Right atrium auricular region (tissue), 2 donors: Measurements from ENCODE around the gene ZNF134. TPM values are rescaled to one million over a fixed set of nuclear protein-coding genes. Genes with fewer than 3 reads are reported as not detected.

Experiments
- DNase-seq: peaks from one replicate; pipeline ENCODE4 v3.0.0-alpha.2; 2019; ENCODE audit warnings: low spot score
- H3K27ac ChIP-seq, 2 donors: fragments of 200-600 bp; sonication (generic); 1 replicate in 1 of 2; 2 replicates in 1 of 2; pipeline ENCODE4 v1.5.1; 2016 to 2019
- H3K27me3 ChIP-seq, 2 donors: fragments of 200-600 bp; sonication (generic); one replicate each; pipeline versions ENCODE4 v1.5.1 to v1.6.0; 2017 to 2019
- H3K36me3 ChIP-seq: fragments of 200-600 bp; sonication (generic); one replicate; pipeline ENCODE4 v1.5.1; 2016
- H3K4me1 ChIP-seq, 2 donors: fragments of 200-600 bp; sonication (generic); one replicate each; pipeline versions ENCODE4 v1.5.1 to v1.6.0; 2017 to 2019
- H3K4me3 ChIP-seq, 2 donors: fragments of 200-600 bp; sonication (generic); 1 replicate in 1 of 2; 2 replicates in 1 of 2; pipeline ENCODE4 v1.5.1; 2017 to 2019; ENCODE audit warnings: mild to moderate bottlenecking in 1 of 2, moderate library complexity in 1 of 2
- H3K9me3 ChIP-seq, 2 donors: fragments of 200-600 bp; sonication (generic); one replicate each; pipeline ENCODE4 v1.5.1; 2019
- total RNA-seq, 2 donors: library from RNA; depleted of rRNA; stranded (reverse); fragments of >200 nt; gene quantifications; one replicate each; pipeline ENCODE4 v1.1.0, GENCODE V29; 2016
- TF ChIP-seq, protein P1 (sequence below), 2 donors: fragments of 200-600 bp; sonication (generic); IDR thresholded peaks; one replicate each; pipeline ENCODE4 v1.5.1; 2019; ENCODE audit warnings: antibody characterized with exemption in 2 of 2

Gene ZNF134
- total RNA-seq, 2 donors from 2014 or later = 11.5 to 14.1 TPM

DNA sequence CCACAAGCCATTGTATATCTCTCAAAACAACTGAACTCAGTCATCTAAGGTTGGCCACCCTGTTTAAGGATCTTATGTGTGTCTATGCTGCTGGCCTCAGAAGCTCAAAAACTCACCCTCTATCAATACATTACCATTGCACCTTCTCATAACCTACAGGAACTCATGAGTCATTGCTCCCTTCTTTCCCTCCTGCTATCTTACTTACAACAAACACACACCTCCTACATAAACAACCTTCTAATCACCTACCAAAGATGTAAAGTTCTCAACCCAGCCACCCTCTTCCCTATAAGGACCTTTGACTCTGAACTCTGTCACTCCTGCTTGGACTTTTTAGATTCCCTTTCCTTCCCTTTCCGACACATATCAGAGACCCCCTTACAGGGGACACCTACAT is 41.4 kb downstream of the ZNF134 start:
- no peak overlapping the region for H3K27ac ChIP-seq
- no peaks in the 10 kb centered on the region for H3K27me3 ChIP-seq
- no peak for DNase-seq
- TF ChIP-seq, protein P1, sequence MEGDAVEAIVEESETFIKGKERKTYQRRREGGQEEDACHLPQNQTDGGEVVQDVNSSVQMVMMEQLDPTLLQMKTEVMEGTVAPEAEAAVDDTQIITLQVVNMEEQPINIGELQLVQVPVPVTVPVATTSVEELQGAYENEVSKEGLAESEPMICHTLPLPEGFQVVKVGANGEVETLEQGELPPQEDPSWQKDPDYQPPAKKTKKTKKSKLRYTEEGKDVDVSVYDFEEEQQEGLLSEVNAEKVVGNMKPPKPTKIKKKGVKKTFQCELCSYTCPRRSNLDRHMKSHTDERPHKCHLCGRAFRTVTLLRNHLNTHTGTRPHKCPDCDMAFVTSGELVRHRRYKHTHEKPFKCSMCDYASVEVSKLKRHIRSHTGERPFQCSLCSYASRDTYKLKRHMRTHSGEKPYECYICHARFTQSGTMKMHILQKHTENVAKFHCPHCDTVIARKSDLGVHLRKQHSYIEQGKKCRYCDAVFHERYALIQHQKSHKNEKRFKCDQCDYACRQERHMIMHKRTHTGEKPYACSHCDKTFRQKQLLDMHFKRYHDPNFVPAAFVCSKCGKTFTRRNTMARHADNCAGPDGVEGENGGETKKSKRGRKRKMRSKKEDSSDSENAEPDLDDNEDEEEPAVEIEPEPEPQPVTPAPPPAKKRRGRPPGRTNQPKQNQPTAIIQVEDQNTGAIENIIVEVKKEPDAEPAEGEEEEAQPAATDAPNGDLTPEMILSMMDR (IDR thresholded peaks at IDR 0.05) = no peak
- no peaks in the 10 kb centered on the region for H3K4me1 ChIP-seq
- no peak overlapping the region for H3K4me3 ChIP-seq
- H3K36me3 ChIP-seq = no peaks in the 10 kb centered on the region
- H3K9me3 ChIP-seq = no peaks in the 10 kb centered on the region

DNA sequence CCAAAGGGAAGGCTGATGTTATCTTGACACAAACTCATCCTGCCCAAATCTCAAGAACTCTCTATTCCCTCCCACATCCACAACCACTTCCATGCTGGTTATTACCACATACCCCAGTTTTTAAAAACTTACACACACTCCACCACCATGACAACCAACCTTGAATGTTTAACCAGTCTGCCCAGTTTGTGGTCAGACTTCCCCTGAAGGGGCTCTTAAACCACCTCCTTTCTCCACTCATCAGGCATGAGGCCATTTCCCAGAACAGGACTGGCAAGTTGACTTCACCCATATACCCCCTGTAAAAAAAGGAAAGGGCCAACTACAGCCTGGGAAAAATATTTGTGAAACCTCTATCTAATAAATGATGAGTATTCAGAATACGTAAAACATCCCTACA is 42.3 kb downstream of the ZNF134 start:
- no peak for DNase-seq
- TF ChIP-seq, protein P1 (IDR thresholded peaks at IDR 0.05) = no peak
- H3K4me3 ChIP-seq = no peak overlapping the region
- no peaks in the 10 kb centered on the region for H3K27me3 ChIP-seq
- no peaks in the 10 kb centered on the region for H3K36me3 ChIP-seq
- H3K4me1 ChIP-seq = no peaks in the 10 kb centered on the region
- no peak overlapping the region for H3K27ac ChIP-seq
- no peaks in the 10 kb centered on the region for H3K9me3 ChIP-seq

DNA sequence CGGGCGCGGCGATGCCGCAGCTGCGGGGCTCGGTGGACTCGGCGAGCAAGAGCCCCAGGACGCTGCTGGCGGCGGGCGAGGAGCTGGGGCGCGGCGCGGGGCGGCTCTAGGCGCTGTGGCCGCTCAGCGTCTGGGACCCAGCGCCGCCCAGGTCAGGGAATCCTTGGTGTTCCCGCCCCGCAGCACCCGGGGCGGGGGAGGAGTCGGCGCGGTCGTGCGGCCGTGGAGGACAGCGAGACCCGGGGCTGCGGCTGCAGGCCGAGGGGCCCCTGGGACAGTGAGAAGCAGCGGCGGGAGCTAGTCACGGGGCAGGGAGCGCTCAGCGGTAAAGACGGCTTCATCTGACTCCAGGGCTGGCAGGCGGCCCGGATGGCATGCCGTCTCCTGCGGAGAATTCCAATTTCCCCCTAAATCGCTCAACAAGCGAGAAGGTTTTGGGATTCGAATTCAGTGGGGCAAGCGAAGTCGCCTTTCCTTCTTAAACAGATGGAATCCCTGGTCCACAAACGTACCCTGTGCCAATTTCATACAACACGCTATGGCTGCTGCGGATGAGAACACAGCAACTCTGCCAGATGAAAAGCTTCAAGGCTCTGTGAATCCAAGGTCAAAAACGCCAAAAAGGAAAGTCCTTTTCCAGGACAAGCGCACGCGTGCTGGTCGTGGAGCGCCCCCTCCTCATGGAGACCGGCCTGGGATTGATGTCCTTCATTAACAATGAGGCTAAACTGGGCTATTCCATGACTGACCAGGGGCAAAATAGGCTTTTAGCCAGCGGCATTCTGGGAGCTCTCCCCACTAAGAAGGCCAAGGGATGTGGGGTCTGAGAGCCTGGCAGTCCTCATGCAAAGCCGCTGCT is 50.5 kb downstream of the ZNF134 start:
- peak; percentile 60 for DNase-seq
- TF ChIP-seq, protein P1 (IDR thresholded peaks at IDR 0.05) = no peak
- no peaks in the 10 kb centered on the region for H3K27me3 ChIP-seq

DNA sequence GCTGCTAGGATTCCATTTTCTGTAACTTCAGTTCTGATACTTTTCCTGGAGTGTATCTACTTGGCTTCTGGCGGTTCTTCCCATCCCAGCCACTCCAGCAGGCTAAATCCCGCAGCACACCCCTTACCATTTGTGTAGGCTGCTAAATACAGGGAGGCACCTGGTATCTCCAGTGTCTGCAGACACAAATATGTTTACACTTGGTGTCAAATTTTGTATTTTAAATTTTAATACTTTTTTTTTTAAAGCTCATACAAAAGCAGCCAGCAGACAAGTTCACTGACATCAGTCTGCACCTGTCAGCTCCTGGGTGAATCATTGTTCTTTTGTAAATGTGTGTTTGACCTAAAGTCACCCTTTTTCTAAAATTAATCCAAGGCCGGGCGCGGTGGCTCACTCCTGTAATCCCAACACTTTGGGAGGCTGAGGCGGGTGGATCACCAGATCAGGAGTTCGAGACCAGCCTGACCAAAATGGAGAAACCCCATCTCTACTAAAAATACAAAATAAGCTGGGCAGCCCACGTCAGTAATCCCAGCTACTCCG is 51.3 kb downstream of the ZNF134 start:
- no peaks in the 10 kb centered on the region for H3K36me3 ChIP-seq
- TF ChIP-seq, protein P1 (IDR thresholded peaks at IDR 0.05) = no peak
- peak overlapping the region in 1 of 2 donors; percentile 82 for H3K27ac ChIP-seq
- H3K27me3 ChIP-seq = no peaks in the 10 kb centered on the region
- H3K4me3 ChIP-seq = no peak overlapping the region
- DNase-seq = no peak
- H3K9me3 ChIP-seq = no peaks in the 10 kb centered on the region
- peaks cover 0 to 8% of the 10 kb centered on the region in 2 donors for H3K4me1 ChIP-seq

More for the DNA sequence above, 50.5 kb downstream of the ZNF134 start:
- Histone ChIP-seq H3K4me3 (peak overlapping the region; percentile 40 to 68), H3K36me3 (no peaks in the 10 kb centered on the region), H3K9me3 (no peaks in the 10 kb centered on the region), H3K4me1 (peaks cover 0 to 8% of the 10 kb centered on the region in 2 donors), H3K27ac (peak overlapping the region; percentile 82)

DNA sequence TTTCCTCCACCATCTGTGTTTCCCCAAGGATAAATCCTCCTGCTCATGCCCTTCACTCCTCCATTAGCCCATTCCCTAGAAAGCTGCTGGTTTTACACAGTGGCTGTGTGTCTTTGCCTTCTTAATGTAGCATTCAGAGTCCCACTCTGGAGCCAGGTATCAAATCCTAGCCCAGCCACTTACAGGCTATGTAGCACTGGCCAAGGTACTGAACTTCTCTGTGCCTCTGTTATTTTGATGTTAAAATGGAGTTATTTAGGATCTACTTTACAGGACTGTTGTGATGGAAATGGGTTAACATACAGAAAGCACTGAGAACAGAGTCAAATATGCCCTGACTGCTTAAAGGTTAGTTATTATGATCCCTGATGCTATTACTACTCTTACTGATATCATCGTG is 53.2 kb downstream of the ZNF134 start:
- TF ChIP-seq, protein P1 (IDR thresholded peaks at IDR 0.05) = no peak
- DNase-seq = no peak
- Histone ChIP-seq H3K4me3 (no peak overlapping the region), H3K4me1 (peaks cover 0 to 8% of the 10 kb centered on the region in 2 donors), H3K27me3 (no peaks in the 10 kb centered on the region), H3K9me3 (no peaks in the 10 kb centered on the region), H3K36me3 (no peaks in the 10 kb centered on the region), H3K27ac (no peak overlapping the region)
